HCT116 (cell line): ENCODE results near the gene ABCG1. TPM values are rescaled to one million over a fixed set of nuclear protein-coding genes. Genes with fewer than 3 reads are reported as not detected.

ENCODE experiments used
- ATAC-seq: fragments of 200-7000 bp; cut with Tn5 transposase; 2 replicates; pipeline ENCODE4 v1.9.1; 2020; ENCODE audit warnings: mild to moderate bottlenecking, moderate library complexity
- BruUV-seq: library from RNA; stranded (reverse); fragments of 400-500 nt; replicated peaks from 2 replicates; lab custom pipeline; 2021; lab: Mats Ljungman, UMichigan
- CTCF ChIA-PET: fragments of 300-600 bp; sonication (Branson Sonifier 250); formaldehyde crosslinking; loops from one replicate; lab custom pipeline; 2021; ENCODE audit warnings: antibody characterized with exemption; lab: Charles Lee
- POLR2A ChIA-PET: fragments of 300-600, 350-600 bp; sonication (Branson Sonifier 250); formaldehyde crosslinking; loops from one replicate; lab custom pipeline; 2021; ENCODE audit warnings: antibody characterized with exemption; lab: Charles Lee
- RAD21 ChIA-PET, 2 experiments: fragments of 300-600 bp; sonication (Branson Sonifier 250); formaldehyde crosslinking; loops; one replicate each; lab custom pipeline; 2023; ENCODE audit warnings: low total read pairs in 2 of 2; ENCODE audit not compliant: uncharacterized antibody in 2 of 2, unreplicated experiment in 2 of 2, low non-redundant PET in 1 of 2; lab: Charles Lee
- DNase-seq: peaks from one replicate; pipeline ENCODE4 v3.0.0-alpha.2; 2010; ENCODE audit warnings: low read depth, low spot score
- H2AFZ ChIP-seq: fragments of 200-600 bp; shearing (Covaris generic), sonication (generic); 2 replicates; pipeline ENCODE4 v1.6.1; 2017; ENCODE audit warnings: low read depth, mixed run types, mixed read lengths, antibody characterized with exemption, low read length; ENCODE audit not compliant: poor library complexity, severe bottlenecking
- H3K27ac ChIP-seq: 2 replicates; pipeline ENCODE4 v1.5.1; 2012; ENCODE audit warnings: low read depth, low read length
- H3K27me3 ChIP-seq: fragments of 200-600 bp; sonication (generic); 2 replicates; pipeline ENCODE4 v1.6.1; 2016; ENCODE audit warnings: mixed run types, low read length, mixed read lengths; ENCODE audit not compliant: insufficient read depth
- H3K36me3 ChIP-seq, 2 experiments: fragments of 200-500 bp in 1 of 2; fragments of 200-600 bp in 1 of 2; sonication (Bioruptor generic) in 1 of 2; sonication (generic) in 1 of 2; 2 replicates each; pipeline versions ENCODE4 v1.5.1 to v1.6.1; 2014 to 2016; ENCODE audit warnings: low read length in 2 of 2, inconsistent platforms in 1 of 2, mixed read lengths in 1 of 2, mixed run types in 1 of 2; ENCODE audit not compliant: insufficient read depth in 2 of 2, control insufficient read depth in 1 of 2
- H3K4me1 ChIP-seq, 2 experiments: fragments of 200-600 bp in 1 of 2; sonication (generic) in 1 of 2; 2 replicates each; pipeline versions ENCODE4 v1.5.1 to v1.6.1; 2012 to 2017; ENCODE audit warnings: low read length in 2 of 2, inconsistent platforms in 1 of 2, mild to moderate bottlenecking in 1 of 2, mixed read lengths in 1 of 2, mixed run types in 1 of 2, moderate library complexity in 1 of 2; ENCODE audit not compliant: insufficient read depth in 2 of 2, control insufficient read depth in 1 of 2
- H3K4me2 ChIP-seq: fragments of 200-600 bp; sonication (generic); 2 replicates; pipeline ENCODE4 v1.6.1; 2017; ENCODE audit warnings: mixed run types, low read length, mixed read lengths
- H3K4me3 ChIP-seq, 2 experiments: fragments of 200-600 bp in 1 of 2; sonication (generic) in 1 of 2; replicated peaks in 1 of 2; 2 replicates each; pipeline ENCODE4 v1.5.1; 2011 to 2016; ENCODE audit warnings: low read length in 2 of 2, control low read depth in 1 of 2, low read depth in 1 of 2, mild to moderate bottlenecking in 1 of 2, mixed read lengths in 1 of 2, mixed run types in 1 of 2
- H3K79me2 ChIP-seq: fragments of 200-600 bp; sonication (generic); 2 replicates; pipeline ENCODE4 v1.6.1; 2017; ENCODE audit warnings: mild to moderate bottlenecking, mixed run types, low read length, moderate library complexity, mixed read lengths; ENCODE audit not compliant: insufficient read depth
- H3K9ac ChIP-seq: fragments of 200-600 bp; sonication (generic); 2 replicates; pipeline ENCODE4 v1.6.1; 2016; ENCODE audit warnings: low read length, mixed read lengths
- H3K9me2 ChIP-seq: fragments of 200-600 bp; sonication (generic), shearing (Covaris generic); 2 replicates; pipeline ENCODE4 v1.6.1; 2017; ENCODE audit warnings: mixed run types, mild to moderate bottlenecking, moderate library complexity; ENCODE audit not compliant: insufficient read depth
- H3K9me3 ChIP-seq, 2 experiments: fragments of 200-500 bp in 1 of 2; fragments of 200-600 bp in 1 of 2; sonication (Bioruptor generic) in 1 of 2; sonication (generic) in 1 of 2; 2 replicates each; pipeline ENCODE4 v1.6.1; 2014 to 2017; ENCODE audit warnings: low read length in 2 of 2, mixed read lengths in 2 of 2, inconsistent platforms in 1 of 2, low read depth in 1 of 2, mild to moderate bottlenecking in 1 of 2, mixed run types in 1 of 2, moderate library complexity in 1 of 2; ENCODE audit not compliant: control insufficient read depth in 1 of 2, insufficient read depth in 1 of 2
- H4K20me1 ChIP-seq: fragments of 200-600 bp; sonication (generic), shearing (Covaris generic); 2 replicates; pipeline ENCODE4 v1.6.1; 2017; ENCODE audit warnings: mixed run types, mild to moderate bottlenecking, moderate library complexity; ENCODE audit not compliant: insufficient read depth
- ATF3 ChIP-seq: IDR thresholded peaks from 2 replicates; pipeline ENCODE4 v1.6.1; 2012
- CBX3 ChIP-seq: IDR thresholded peaks from 2 replicates; pipeline ENCODE4 v1.6.1; 2012; ENCODE audit warnings: low read depth
- CEBPB ChIP-seq: IDR thresholded peaks from 2 replicates; pipeline ENCODE4 v1.6.1; 2012; ENCODE audit warnings: low read depth
- CTCF ChIP-seq, 3 experiments: fragments of 200-600 bp in 1 of 3; sonication (generic) in 1 of 3; IDR thresholded peaks in 2 of 3; conservative IDR thresholded peaks in 1 of 3; 2 replicates each; pipeline ENCODE4 v1.5.1; 2012 to 2017; ENCODE audit warnings: low read depth in 2 of 3, low read length in 2 of 3, antibody characterized with exemption in 1 of 3, borderline replicate concordance in 1 of 3, control low read depth in 1 of 3, mild to moderate bottlenecking in 1 of 3, mixed read lengths in 1 of 3, mixed run types in 1 of 3, moderate library complexity in 1 of 3; ENCODE audit not compliant: insufficient read depth in 1 of 3
- EGR1 ChIP-seq: IDR thresholded peaks from 2 replicates; pipeline ENCODE4 v1.6.1; 2012; ENCODE audit warnings: low read depth
- ELF1 ChIP-seq: IDR thresholded peaks from 2 replicates; pipeline ENCODE4 v1.6.1; 2012; ENCODE audit warnings: low read depth, borderline replicate concordance
- EZH2 ChIP-seq: fragments of 200-600 bp; sonication (generic); IDR thresholded peaks from 2 replicates; pipeline ENCODE4 v1.6.1; 2017; ENCODE audit warnings: antibody characterized with exemption, mixed run types
- EZH2phosphoT487 ChIP-seq: fragments of 200-600 bp; IDR thresholded peaks from 2 replicates; pipeline ENCODE4 v1.6.1; 2018; ENCODE audit warnings: antibody characterized with exemption, borderline replicate concordance
- MAX ChIP-seq: IDR thresholded peaks from 2 replicates; pipeline ENCODE4 v1.6.1; 2012
- POLR2A ChIP-seq: IDR thresholded peaks from 2 replicates; pipeline ENCODE4 v1.7.0; 2011; ENCODE audit warnings: borderline replicate concordance; ENCODE audit not compliant: insufficient read depth, insufficient read length; ENCODE audit errors: extremely low read depth
- POLR2AphosphoS5 ChIP-seq: IDR thresholded peaks from 2 replicates; pipeline ENCODE4 v1.6.1; 2011; ENCODE audit warnings: mild to moderate bottlenecking, low read depth, low read length, moderate library complexity
- RAD21 ChIP-seq: IDR thresholded peaks from 2 replicates; pipeline ENCODE4 v1.6.1; 2012; ENCODE audit warnings: low read depth, mild to moderate bottlenecking
- SIN3A ChIP-seq: IDR thresholded peaks from 2 replicates; pipeline ENCODE4 v1.6.1; 2012; ENCODE audit warnings: low read depth
- SP1 ChIP-seq: IDR thresholded peaks from 2 replicates; pipeline ENCODE4 v1.6.1; 2012; ENCODE audit warnings: low read depth
- SRF ChIP-seq: IDR thresholded peaks from 2 replicates; pipeline ENCODE4 v1.6.1; 2012; ENCODE audit warnings: low read depth
- TCF7L2 ChIP-seq: IDR thresholded peaks from 2 replicates; pipeline ENCODE4 v1.7.0; 2011; ENCODE audit warnings: borderline replicate concordance, inconsistent platforms; ENCODE audit not compliant: insufficient read depth, insufficient read length; ENCODE audit errors: extremely low read depth
- YY1 ChIP-seq: IDR thresholded peaks from 2 replicates; pipeline ENCODE4 v1.6.1; 2011; ENCODE audit warnings: low read length, low read depth, moderate library complexity, mild to moderate bottlenecking; ENCODE audit not compliant: insufficient replicate concordance; ENCODE audit errors: extremely low read depth
- ZBTB33 ChIP-seq: IDR thresholded peaks from 2 replicates; pipeline ENCODE4 v1.6.1; 2011; ENCODE audit warnings: mild to moderate bottlenecking, low read length, moderate library complexity; ENCODE audit not compliant: insufficient replicate concordance; ENCODE audit errors: extremely low read depth
- ZFX ChIP-seq: fragments of 450-650 bp; IDR thresholded peaks from 2 replicates; pipeline ENCODE4 v1.6.1; 2017
- ZNF274 ChIP-seq: fragments of 200-500 bp; sonication (Bioruptor generic); IDR thresholded peaks from 2 replicates; pipeline ENCODE4 v1.6.1; 2014; ENCODE audit warnings: mild to moderate bottlenecking, low read depth, low read length, inconsistent platforms
- intact Hi-C: fragments of 100-400 bp; cut with micrococcal nuclease; formaldehyde crosslinking; loops from 2 replicates; pipeline ENCODE4 v1.10.0; 2022
- total RNA-seq: library from RNA; stranded (reverse); gene quantifications from one replicate; pipeline ENCODE4 v1.2.1, GENCODE V29; 2021; ENCODE audit not compliant: unreplicated experiment

The ABCG1 gene
- total RNA-seq, 1 experiment from 2014 or later = 1.6 TPM

- no peak for TF ChIP-seq EGR1
- no peak for TF ChIP-seq POLR2A
- no peak for TF ChIP-seq ZNF274
- TF ChIP-seq SP1 = no peak
- no peak for TF ChIP-seq RAD21
Observed at GRCh38 chr21:42254083-42254482, 35.1 kb downstream of the ABCG1 start (continued).

GRCh38 chr21:42254651-42255601 is 36.0 kb downstream of the ABCG1 start:
- Histone ChIP-seq H2AFZ (no peak overlapping the region), H3K79me2 (no peaks in the 10 kb centered on the region), H3K9me2 (no peaks in the 10 kb centered on the region), H3K9ac (no peak overlapping the region), H3K27me3 (peaks cover 9% of the 10 kb centered on the region), H3K4me2 (no peak overlapping the region)
- intact Hi-C loops = no loop called here
- ChIA-PET RAD21 (no interaction called here), CTCF (no interaction called here)
- TF ChIP-seq EZH2 = no peak
- no peak for TF ChIP-seq CEBPB
- no peak for TF ChIP-seq ATF3
- no peak for TF ChIP-seq RAD21
- TF ChIP-seq EZH2phosphoT487 = no peak
- no peak for TF ChIP-seq POLR2AphosphoS5
- no peak for TF ChIP-seq YY1
- TF ChIP-seq ELF1 = no peak
- no peak for TF ChIP-seq SIN3A
- TF ChIP-seq CBX3 = no peak
- TF ChIP-seq POLR2A = no peak
- TF ChIP-seq MAX = no peak
- no peak for TF ChIP-seq TCF7L2
- TF ChIP-seq ZBTB33 = no peak
- TF ChIP-seq EGR1 = no peak
- no peak for TF ChIP-seq ZFX
- no peak for TF ChIP-seq CTCF (IDR thresholded peaks at IDR 0.05 in 2 of 3, conservative IDR thresholded peaks at IDR 0.05 in 1 of 3; ENCODE audit: borderline replicate concordance in 1 of 3, insufficient read depth in 1 of 3, low read depth in 2 of 3, low read length in 2 of 3)
- no peak for TF ChIP-seq ZNF274
- no peak for TF ChIP-seq SRF
- TF ChIP-seq, all 23 proteins: peak for 0
- Histone ChIP-seq H3K4me1 (no peaks in the 10 kb centered on the region), H4K20me1 (no peaks in the 10 kb centered on the region), H3K27ac (no peak overlapping the region), H3K9me3 (no peaks in the 10 kb centered on the region), H3K4me3 (no peak overlapping the region), H3K36me3 (no peaks in the 10 kb centered on the region)
- no TSS peak for BruUV-seq
- POLR2A ChIA-PET = no interaction called here
- no peak for DNase-seq
- no peak for ATAC-seq
